T47D (cell line): Measurements from ENCODE around the gene GET4.

Source experiments
- DNase-seq, 2 experiments: peaks; one replicate each; pipeline versions ENCODE4 v3.0.0 to v3.0.0-alpha.2; 2011 to 2012; ENCODE audit warnings: low read depth in 1 of 2, low spot score in 1 of 2
- JUND ChIP-seq: IDR thresholded peaks from 2 replicates; pipeline ENCODE4 v1.6.1; 2012; ENCODE audit warnings: low read depth
- in situ Hi-C: cut with HindIII; loops from 2 replicates; pipeline ENCODE4 v1.10.0; 2016; ENCODE audit warnings: low sequenced_read_pairs, low pct_unique_long_range_greater_than_20kb

The GET4 gene

DNA sequence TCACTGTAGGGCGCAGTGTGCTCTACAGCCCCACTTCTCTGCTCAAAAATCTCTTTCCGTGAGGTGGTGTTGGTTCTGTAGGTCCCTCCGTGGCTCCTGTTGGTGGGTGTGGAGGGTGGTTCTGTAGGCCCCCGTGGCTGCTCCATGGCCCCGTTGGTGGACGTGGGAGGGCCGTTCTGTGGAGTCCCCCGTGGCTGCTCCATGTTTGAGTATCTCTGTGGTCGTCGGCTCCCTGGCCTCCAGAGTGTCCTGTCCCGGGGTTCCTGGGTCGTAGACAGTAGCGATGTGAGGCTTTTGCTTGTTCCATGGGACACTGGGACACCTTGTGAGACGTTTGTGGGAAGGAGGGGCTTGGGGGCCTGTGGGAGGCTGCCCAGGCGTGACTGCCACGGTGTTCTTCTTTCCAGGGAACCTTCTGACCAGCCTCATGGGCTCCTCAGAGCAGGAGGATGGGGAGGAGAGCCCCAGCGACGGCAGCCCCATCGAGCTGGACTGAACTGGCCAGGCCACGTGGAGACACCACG, 18.6 kb downstream of the GET4 start:
- no peak for DNase-seq
- in situ Hi-C loops, result no loop called here
- TF ChIP-seq JUND, result no peak

GRCh38 chr7:895451-896052, 19.2 kb downstream of the GET4 start:
- DNase-seq, result no peak
- in situ Hi-C loops, result no loop called here
- no peak for TF ChIP-seq JUND

DNA sequence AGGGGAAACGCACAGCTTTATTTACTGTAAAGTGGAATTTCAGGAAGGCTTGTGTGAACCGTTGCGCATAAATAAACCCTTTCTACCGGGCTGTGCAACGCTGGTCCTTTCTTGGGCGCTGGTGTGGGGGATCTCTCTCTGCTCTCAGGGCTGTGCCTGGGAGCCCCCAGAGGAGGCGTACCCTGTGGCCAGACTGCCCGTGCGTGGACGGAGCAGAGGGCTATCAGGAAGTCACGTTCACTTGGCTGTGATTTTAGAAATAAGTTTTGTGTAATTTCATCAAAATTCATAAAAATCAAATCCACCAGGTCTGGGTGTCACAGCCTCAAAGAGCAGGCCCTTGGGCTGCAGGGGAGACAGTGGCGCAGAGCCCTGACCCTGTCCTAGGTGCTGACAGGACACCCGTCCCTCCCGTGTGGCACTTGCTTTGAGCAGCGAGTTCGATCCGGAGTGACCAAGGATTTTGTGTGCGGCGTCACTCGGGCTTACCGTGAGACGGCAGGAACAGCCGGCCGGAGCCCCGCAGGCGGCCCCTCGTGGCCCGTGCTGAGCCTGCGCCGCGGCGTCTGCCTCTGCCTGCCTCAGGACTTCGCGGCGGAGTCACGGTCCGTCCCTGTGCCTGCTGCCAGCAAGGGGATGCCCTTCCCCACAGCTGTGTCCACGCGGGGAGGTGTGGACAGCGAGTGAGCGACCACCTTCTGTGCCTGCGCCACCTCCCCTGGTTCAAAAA, 20.2 kb downstream of the GET4 start:
- no peak for DNase-seq
- in situ Hi-C loops, result no loop called here
- no peak for TF ChIP-seq JUND

DNA sequence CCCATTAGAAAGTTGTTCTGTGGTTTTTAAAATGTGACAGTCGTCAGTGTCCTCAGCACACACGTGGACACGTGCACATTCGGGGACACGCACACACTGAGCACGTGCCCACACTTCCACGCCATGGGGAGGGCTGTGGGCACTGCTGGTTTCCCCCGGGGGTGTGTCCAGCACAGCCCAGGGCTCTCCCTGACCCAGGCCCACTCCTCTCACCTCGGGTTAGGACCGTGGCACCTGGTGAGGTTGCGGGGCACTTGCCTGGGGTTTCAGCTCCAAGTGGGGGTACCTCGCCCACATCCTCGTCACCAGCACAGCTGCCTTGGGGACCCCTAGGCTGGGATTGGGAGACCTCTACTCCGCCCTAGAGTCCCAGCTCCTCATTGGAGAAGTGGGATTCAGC, 20.7 kb downstream of the GET4 start:
- no peak for TF ChIP-seq JUND
- no peak for DNase-seq
- in situ Hi-C loops, result no loop called here

DNA sequence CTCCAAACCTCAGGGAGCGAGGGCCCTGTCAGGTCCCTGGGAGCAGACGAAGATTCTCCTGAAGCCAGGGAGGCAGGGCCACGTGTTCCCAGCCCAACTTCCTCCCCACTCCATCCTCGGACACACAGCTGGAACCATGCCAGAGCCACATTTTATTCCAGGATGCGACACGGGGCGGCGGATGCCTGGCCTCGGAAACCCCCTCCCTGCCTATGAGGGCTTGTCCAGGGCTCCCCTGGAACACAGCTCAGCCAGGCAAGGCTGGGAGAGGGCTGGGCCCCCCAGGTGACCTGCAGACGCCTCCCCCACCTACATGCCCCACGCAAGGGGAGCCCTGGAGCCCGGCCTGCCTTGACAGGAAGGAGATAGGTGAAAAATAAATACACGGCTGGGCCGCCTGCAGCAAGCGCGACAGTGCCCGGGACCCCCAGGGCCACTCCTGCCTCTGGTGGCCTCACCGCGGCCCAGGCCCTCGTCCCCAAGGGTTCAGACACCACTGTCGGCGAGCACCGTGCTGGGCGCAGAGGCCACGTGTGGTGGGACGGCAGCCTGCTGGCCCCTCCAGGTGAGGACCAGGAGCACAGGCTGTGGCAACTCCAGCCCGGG, 21.5 kb downstream of the GET4 start:
- TF ChIP-seq JUND, result no peak
- DNase-seq, result peak in 1 of 2 experiments; percentile 68
- in situ Hi-C loops, result no loop called here

GRCh38 chr7:898460-898854, 22.1 kb downstream of the GET4 start:
- no peak for DNase-seq
- no peak for TF ChIP-seq JUND
- in situ Hi-C loops, result no loop called here

DNA sequence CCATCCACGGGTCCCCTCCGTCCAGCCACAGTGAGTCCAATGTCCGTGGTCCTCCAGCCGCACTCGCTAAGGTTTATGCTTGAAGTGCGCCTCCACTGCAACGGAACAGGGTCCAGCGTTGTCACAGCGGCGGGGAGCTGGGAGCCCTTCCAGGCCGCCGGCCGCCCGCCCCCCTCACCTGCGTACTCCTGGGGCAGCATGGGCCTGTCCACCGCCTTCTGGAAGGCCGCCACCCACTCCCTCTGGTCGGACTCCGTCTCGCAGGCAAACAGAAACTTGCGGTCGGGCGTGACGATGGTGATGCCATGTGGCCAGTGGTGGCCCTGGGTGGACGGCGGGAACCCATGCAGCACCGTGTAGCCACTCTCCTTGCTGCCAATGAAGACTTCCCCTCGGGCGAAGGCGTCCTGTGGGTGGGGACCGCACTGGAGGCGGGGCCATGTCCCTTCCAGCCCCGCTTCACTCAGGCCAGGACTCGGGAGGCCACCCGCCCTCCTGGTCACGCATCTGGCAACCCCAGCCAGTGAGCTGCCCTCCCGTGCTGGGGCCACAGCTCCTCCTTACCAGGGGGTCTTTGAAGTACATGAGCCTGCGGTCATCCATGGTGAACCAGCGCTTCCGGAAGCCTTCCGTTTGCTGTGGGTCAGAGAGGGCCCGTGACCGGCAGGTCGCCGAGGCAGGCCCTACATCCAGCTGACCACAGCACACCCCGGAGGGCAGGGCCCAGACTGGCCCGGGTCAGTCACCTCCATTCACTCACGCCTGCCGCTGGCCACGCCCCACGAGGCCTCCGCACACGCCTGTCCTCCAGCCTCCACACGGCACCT, 22.7 kb downstream of the GET4 start:
- in situ Hi-C loops, result no loop called here
- no peak for DNase-seq
- no peak for TF ChIP-seq JUND

DNA sequence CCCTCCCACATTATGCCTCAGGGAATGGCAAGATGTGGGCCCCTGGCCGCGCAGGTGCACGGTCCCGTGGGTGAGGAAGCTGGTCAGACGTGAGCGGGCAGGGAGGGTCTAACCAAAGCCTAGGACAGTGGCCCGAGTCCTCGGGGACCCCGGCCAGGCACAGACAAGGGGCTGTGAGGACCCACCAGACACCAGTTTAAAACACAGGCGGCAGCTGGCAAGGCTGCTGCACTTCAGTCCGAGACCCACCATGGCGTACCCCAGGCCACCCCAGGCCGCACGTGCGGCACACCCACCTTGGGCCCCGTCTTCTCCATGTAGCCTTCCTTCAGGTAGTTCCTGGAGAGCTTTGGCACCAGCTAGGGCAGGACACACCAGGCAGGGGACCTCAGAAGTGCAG, 23.5 kb downstream of the GET4 start:
- in situ Hi-C loops, result no loop called here
- no peak for TF ChIP-seq JUND
- no peak for DNase-seq

DNA sequence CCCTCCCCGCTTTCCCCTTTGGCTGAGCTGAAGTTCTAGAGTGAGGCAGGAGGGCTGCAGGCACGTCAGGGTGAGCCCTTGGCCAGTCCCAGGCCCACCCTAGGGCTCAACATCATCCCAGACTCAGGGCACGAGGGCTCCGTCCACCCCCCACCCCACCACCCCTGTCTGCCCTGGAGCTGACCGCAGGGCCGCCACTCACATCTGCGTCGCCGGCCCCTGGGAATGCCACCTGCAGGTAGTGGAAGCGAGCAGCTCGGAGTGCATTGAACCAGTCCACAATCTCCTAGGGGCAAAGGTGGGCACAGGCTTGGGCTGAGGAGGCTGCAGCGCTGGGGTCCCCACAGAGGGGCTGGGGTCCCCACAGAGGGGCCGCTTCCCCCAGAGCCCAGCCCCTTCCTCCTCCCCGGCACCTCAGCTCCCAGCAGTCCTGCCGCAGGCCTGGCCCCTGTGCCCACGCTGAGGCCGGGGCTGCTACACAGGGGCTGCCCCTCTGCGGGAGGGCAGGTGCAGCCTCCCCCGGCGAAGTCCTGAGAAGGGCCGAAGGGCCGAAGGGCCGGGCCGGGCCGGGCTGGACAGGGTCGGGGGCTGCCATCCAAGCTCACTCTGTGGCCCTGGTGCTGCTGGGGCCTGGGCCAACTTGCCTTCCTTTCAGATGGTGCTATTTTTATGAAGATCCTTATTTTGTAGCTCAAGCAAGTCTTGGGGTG, 24.1 kb downstream of the GET4 start:
- in situ Hi-C loops, result no loop called here
- no peak for DNase-seq
- TF ChIP-seq JUND, result no peak

DNA sequence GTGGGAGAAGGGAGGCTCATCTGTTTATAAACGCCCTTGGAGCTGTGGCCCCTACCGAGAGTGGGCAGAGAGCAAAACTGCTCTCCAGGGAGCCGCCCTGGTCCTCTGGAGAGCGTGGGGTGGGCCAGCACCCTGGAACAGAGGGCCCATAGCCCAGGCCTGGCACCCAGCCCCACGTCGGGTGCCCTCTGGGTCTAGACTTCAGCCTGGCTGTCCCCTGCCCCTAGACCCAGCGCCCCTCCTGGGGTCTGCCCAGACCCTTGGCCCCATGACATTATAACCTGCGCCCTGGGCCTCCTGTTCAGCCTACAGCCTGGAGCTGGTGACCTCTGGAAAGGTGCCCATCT, 24.7 kb downstream of the GET4 start:
- in situ Hi-C loops, result no loop called here
- DNase-seq, result no peak
- TF ChIP-seq JUND, result no peak

- in situ Hi-C loops, result no loop called here
- peak; percentile 96 to 99 for DNase-seq
- no peak for TF ChIP-seq JUND
Observed at GRCh38 chr7:901388-902154, 25.2 kb downstream of the GET4 start.
